Right ventricle myocardium inferior (tissue), 1 donor: Measurements from ENCODE around the gene HECW1. TPM values are rescaled to one million over a fixed set of nuclear protein-coding genes. Genes with fewer than 3 reads are reported as not detected.

Source experiments
- ATAC-seq: fragments of 200-7000 bp; cut with Tn5 transposase; one replicate; pipeline ENCODE4 v1.9.1; 2020; ENCODE audit warnings: mild to moderate bottlenecking, moderate library complexity
- DNase-seq: peaks from one replicate; pipeline ENCODE4 v3.0.0; 2021; ENCODE audit errors: missing footprints
- intact Hi-C: fragments of 100-400 bp; cut with DNase I; formaldehyde crosslinking; loops from one replicate; pipeline ENCODE4 v1.11.0; 2022
- total RNA-seq: library from RNA; stranded (reverse); fragmentation: NEBNext Ultra II Directional; extraction: Animal tissue kit (Norgen Biotek cat#: 25700); gene quantifications from one replicate; pipeline ENCODE4 v1.2.1, GENCODE V29; 2021
- donor health status: DM: no; HTN: yes; CAD: no; lungs with severe emphysema.

The HECW1 gene
- total RNA-seq, 1 donor from 2014 or later: not detected

DNA sequence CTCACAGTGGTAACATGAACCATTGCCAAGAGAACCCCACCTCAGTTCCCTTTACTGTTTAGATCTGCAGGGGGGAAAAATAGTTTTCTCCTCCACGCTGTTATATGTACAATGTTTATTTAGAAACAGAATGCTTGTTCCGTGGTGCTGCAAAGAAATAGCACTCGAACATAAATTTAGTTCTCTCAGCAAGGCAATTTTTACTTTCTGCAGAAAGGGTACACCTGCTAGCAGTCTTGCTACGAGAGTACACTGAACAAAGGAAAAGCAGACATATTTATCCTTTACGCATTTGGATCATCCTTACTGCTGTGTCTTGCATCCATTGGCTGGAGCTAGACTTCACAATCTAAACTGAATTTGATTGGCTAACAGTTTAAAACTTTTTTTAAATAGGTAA is 178.5 kb downstream of the HECW1 start:
- intact Hi-C loops: no loop called here
- no peak for DNase-seq
- no peak for ATAC-seq

DNA sequence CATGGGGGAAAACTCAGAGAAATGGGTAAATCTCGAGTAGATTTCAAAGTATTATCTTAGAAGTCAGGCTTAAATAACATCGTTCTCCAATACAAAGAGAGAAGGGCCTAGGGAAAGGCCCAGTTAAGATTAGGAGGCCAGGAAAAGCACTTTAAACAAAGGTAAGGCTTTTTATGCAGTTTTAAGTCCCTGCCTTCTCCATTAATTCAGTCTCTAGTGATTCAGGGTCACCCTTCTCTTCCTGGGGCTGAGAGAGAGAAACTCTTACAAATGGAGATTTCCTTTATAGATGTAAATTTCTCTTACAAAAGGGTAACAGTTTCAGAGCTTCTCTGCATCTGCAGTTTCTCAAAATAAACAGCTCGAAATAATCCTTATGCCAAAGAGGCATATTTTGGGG is 179.3 kb downstream of the HECW1 start:
- ATAC-seq (no peak), DNase-seq (no peak)
- intact Hi-C loops: no loop called here

DNA sequence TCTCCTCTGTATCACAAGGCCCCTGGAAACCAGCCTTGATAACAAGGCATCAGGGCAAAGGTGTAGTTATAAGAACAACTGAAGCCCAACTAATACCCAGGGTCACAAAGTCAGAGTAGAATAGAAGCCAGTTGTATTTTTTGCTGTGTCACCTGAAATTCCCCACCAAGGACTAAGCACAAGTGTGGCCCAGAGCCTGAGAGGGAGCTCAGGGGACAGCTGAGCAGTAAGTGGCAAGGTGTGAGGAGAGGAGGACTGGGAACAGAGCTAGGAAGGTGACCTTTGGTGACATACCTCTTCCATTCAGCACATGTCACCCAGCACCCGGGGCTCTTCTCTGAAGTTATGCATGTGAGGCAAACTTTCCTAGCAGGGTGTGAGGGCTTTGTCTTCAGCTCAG is 179.9 kb downstream of the HECW1 start:
- DNase-seq: no peak
- intact Hi-C loops: no loop called here
- ATAC-seq: no peak

DNA sequence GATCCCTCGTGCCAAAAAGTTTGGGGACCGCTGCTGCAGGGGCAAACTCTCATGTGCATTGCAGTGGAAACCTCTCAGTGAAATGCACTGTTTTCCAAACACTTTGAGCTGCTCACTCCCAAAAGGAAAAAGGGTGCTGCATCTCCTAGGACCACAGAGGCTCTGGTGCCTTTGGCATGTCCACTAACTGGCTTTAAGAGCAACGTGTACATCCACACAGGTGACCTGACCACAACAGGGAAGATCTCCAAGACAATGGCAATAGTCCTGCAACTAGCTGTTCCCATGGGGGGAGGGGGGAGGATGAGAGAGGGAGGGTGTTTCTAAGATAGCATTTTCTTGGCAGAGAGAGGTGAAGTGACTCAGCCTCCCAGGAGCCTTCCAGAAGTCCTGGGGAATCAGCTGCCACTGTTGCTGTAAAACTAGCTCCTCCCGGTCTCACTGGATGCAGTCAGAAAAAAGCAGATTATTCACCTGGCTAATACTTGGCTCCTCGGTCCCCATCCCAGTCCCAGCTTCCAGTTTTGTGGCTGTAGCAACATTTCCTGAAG is 181.7 kb downstream of the HECW1 start:
- DNase-seq: no peak
- intact Hi-C loops: no loop called here
- ATAC-seq: no peak

DNA sequence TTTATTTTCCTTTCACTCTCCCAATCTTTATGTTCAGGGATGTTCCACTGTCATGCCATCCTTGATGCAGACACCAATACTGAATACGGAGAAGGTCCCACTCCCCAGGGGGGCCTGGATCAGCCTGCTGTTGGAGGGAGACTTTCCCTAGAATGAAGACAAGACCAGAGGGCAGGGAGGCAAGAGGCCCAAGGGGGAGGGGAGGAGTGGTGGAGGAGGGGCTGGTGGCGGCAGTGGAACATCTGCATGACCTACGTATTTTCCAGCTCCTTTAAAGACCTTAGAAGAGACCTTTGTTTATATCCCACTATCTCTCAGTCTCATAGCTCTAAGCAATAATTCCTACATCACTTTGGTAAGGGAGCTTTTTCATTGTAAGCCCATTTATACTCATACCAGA is 183.0 kb downstream of the HECW1 start:
- ATAC-seq: no peak
- no peak for DNase-seq
- intact Hi-C loops: no loop called here

DNA sequence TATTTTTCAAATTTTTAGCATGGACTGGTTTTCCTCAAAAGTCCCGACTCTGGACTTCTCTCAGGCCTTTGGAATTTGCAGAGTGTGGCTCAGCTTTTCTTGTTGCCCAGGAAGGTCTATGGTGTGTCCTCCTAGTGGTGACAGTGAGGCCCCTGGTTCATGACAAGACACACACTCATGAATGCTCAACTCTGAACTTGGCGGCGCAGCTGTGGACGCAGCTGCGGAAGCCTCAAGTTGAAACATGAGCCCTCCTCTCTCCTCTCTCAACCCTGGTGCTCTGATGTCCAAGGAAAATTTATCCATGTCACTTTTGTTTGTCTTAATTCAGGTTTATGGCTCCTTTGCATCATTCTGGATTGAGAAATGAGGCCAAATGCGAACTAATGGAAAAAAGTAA is 183.9 kb downstream of the HECW1 start:
- intact Hi-C loops: no loop called here
- DNase-seq (no peak), ATAC-seq (no peak)

DNA sequence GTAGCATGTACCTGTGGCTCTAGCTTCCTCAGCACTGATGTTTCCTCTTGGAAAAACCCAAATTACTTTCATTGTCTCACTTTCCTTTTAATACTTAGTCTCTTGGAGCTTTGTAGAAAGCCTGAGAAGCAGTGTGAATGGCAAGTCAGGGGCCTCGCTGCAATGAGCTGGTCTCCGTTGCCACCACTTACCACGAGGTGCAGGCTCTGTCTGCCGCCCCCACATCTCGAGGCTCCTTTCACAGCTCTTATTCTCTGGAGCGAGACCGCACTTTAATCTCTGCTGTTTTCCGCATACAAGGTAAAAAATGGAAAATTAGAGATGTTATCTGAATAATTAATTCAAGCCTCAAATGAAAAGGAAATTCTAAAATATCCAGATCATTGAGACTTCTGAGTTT is 186.2 kb downstream of the HECW1 start:
- ATAC-seq: no peak
- intact Hi-C loops: no loop called here
- no peak for DNase-seq

DNA sequence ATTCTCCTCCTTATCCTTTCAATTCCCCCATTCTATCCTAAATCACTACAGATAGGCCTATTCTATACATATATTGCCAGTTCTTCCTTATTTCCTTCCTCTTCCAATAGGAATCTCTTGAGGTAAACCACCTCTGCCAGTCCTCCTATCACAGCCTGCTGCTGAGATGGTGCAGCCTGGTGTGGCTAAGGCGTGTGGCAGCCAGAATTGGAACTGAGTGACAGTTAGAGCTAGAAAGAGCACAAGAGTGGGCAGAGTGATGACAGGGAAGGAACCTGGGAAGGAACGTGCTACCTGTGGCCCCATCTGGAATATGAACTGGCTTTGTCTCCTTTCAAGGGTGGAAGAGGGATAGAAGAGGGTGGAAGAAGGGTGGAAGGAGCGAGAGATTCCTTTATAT is 187.7 kb downstream of the HECW1 start:
- DNase-seq (no peak), ATAC-seq (no peak)
- intact Hi-C loops: no loop called here

DNA sequence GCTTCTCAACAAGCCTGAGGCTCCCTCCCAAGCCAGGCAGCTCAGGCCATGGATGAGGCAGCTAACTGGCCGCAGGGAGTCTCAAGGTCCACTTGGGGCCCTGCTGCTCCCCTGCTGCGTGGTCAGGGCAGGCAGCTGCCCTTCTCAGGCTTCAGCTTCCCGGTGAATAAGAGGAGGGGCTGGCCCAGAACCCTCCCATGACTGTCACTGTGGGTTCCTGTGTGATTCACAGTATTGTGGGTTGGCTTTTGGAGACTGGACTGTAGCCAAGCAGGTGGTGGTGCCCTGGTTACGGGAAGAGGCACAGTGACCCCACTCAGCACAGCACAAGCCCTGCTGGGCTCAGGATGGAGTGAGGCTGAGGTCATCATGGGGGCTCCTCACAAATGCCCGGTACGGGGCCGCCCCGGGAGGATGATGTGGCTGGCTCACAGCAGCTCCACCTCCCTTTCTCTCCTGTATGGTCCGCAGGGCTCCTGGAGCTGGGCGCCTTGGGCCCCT is 189.8 kb downstream of the HECW1 start:
- no peak for DNase-seq
- ATAC-seq: no peak
- intact Hi-C loops: no loop called here

DNA sequence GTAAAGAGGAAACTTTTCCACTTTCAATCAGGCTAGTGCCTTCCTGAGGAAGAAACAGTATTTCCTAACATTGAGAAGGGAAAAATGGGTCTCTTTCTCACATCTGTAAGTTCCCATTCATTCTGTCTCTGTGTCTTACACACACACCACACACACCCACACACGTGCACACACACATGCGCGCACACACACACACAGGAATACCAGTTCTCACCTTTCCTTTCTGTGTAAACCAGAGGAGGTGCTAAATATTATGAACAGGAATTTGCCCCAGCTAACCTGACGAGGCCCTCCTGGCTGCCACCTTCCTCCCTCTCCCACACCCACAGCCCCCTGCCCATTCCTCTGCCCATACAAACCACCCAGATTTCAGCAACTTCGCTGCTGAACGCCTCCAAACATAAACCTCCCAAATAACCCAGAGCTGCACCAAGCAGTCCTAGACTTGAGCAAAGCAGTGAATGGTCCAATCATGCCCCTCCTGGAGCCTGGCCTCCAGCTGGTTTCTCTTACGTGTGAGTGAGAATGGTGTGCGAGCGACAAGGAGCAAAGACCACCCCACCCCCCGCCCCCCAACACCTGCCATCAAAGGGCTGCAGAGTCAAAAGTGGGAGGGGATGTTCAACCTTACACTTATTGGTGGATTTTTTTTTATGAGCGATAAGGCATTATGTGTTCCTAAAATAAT is 190.5 kb downstream of the HECW1 start:
- no peak for DNase-seq
- intact Hi-C loops: no loop called here

DNA sequence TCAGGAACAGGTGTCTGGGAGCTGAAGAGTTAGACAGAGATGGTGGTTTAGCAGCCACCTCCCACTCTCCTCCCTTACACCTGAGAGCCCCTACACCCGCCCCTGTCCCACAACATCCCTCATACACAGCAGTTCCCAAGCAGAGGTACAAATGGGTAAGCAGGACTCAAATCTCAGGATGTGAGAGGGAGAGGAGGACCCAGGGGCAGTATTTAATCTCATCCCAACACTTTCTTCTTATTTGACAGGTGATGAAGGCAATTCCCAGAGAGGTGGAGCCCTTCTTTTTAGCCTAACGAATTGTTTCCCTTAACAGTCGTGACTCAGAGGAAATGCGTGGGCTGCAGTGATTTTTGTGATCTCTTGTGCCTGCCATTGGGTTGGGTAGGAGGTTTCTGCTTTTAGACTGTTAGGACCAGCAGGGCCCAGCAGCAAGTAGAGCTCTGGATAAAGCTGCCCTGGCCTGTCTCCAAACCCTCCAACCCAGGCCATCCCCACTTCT is 191.3 kb downstream of the HECW1 start:
- ATAC-seq (no peak), DNase-seq (no peak)
- intact Hi-C loops: no loop called here

More for the DNA sequence above, 190.5 kb downstream of the HECW1 start:
- ATAC-seq: no peak

DNA sequence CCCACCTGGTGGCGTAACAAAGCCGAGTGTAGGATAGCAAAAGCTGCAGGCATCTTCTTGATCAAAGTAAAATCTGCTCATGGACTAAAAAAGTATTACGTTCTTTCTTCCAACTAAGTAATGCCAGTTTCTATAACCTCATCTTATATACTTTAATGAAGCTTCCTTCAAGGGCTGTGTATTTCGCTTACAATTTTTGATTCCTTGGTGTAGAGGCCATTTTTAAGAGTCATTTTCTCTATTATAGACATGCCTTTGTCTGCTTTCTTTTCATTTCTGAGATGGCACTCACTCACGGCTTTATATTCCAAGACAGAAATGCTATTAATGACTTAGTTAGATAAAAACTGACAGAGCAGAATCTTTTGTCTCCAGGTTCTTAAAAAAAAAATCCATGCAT is 194.0 kb downstream of the HECW1 start:
- DNase-seq (no peak), ATAC-seq (no peak)
- intact Hi-C loops: no loop called here

DNA sequence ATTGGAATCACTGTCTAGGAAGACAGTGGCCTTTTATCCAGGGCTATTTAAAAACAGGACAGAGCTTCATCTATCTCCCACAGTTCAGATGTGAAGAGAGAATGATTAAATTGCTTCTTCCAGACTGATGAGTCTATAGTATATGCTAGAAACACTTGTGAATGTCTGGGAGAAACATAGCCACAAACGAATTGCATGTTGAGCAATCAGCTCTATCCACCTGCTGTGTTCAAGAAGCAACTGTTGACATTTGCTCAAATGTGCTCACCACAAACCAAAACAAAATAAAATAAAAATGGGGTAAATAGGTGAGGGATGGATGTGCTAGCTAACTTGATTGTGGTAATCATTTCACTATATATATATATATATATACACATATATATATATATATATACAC is 195.1 kb downstream of the HECW1 start:
- DNase-seq: no peak
- intact Hi-C loops: no loop called here
- ATAC-seq: no peak

DNA sequence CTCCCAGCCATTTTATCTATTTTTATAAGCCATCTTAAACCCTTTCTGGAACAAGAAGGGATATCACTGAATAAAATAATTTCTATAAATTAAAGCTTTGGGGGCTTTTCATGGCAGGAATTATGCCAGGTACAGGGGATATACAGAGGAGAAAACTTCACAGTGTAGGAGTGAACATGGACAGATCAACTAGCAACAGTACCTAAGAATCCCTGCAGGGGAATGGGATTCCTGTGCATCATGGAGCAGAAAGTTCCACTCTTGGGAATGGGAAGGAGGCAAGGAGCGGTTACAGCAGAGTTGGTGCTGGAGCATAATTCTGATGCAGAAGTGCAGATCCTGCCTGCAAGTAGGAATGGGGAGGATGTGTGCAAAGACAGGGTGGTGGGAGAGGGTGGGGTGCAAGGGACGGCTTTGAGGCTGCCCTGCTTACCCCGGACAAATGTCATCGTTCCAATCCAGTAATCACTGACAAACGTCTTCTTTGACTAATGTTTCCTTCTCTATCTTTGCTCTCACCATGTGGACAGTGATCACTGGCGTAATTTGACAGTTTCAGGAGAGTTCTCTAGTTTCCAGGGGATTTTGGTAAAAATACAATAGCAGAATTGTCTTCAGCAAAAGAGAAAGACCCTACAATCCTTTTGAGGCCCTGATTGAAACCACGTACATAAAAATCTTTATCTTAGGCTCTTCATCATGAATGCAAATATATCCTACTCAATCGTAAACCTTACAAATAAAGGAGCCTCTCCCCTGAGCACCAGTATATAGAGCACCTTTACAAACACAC is 196.7 kb downstream of the HECW1 start:
- DNase-seq: no peak
- ATAC-seq: no peak
- intact Hi-C loops: no loop called here

DNA sequence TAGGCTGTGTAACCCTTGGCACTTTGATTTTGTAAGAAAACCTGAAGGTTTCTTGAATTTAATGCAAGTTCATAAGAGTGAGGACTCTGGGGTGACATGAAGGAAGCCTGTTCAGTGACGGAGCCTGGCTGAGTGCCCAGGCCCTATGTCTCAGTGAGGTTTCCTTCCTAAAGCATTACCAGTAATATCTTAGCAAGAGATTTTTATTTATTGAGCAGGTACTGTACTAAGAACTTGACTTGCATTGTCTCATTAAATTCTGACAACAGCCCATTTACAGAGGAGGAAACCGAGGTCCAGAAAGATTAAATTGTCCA is 197.2 kb downstream of the HECW1 start:
- ATAC-seq: no peak
- DNase-seq: no peak
- intact Hi-C loops: no loop called here

DNA sequence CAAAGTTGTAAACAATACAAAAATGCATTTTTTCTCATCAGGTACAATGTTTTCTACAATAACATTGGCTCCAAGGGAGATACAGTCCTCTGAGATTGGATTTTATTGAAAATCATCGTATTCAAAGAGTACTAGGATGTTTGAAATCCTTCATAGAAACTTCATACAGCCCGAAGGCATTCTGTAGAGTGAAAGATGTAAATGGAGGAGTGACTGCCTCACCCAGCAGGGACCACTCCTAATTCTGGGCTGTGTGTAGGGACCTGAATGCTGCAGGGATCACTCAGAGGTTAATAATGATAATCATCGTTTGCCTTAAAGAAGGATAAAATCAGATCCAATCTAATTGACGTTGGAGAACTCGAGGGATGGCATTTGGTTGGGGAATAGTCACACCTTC is 198.6 kb downstream of the HECW1 start:
- no peak for ATAC-seq
- no peak for DNase-seq
- intact Hi-C loops: no loop called here

DNA sequence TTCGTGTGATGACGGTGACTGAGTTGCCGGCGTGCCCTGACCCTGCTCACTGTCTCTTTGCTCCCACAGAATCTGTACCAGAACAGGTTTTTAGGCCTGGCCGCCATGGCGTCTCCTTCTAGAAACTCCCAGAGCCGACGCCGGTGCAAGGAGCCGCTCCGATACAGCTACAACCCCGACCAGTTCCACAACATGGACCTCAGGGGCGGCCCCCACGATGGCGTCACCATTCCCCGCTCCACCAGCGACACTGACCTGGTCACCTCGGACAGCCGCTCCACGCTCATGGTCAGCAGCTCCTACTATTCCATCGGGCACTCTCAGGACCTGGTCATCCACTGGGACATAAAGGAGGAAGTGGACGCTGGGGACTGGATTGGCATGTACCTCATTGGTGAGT is 199.2 kb downstream of the HECW1 start:
- intact Hi-C loops: no loop called here

DNA sequence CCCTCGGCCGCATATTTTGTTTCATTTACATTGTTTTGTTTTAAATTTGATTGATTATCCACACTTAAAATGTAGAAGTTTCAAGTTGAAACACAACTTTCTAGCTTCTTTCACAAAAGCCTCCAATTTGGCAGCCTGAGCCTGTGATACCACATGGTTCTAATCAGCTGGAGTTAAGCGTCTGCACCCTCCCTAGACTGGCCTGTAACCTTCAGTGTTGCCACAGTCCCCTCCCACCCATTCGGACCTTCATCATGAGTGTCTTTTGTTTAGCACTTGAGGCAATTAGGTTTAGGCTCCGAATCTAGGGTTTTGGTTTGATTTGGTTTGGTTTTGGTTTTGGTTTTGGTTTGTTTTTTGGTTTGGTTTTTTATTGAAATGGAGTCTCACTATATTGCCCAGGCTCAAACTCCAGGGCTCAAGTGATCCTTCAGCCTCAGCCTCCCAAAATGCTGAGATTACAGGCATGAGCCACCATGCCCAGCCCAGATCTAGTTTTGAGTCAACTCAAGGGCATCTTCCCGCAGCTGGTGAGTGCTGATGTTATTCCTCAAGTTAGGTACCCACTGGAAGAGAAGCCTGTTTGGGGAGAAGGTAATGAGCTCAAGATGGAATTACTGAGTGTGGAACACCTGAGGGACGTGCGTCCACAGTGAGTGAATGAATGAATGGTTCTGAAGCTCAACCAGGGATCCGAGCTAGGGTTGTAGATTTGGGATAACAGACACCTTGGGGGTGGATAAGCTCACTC is 201.4 kb downstream of the HECW1 start:
- DNase-seq (no peak), ATAC-seq (no peak)
- intact Hi-C loops: no loop called here

More for the DNA sequence above, 199.2 kb downstream of the HECW1 start:
- ATAC-seq (no peak), DNase-seq (no peak)

DNA sequence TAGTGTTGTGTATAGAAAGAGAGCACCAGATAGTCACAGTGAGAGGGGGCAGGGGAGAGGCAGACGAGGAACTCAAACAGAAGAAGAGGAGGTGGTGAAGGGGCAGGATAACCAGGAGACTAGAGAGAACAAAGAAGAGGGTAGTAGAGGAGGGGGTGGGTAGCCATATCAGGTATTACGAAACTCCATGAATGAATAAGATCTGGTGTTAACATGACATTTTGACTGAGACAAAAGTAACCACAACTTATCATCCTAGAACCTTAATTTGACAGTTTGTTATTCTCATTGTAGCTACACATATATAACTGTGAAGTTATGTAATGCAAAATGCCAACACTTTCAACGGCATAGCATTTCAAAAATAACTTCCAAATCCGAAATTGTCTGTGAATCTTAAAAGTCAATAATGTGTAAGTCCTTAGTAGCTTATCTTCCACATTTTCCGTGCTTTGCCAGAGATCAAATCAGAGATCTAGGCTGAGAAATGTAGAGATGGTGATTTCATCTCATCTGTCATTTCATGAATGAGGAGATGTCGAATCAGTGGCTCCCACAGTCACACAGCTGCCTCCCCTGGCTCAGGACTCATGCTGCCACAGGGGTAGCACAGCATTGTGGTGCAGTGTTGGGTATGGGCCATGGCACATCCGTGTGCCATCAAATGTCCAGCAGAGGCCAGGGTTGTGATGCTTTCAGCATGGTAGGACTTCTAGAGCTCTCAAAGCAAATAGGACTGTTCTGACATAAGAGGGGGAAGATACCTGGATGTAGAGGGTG is 202.1 kb downstream of the HECW1 start:
- ATAC-seq (no peak), DNase-seq (no peak)
- intact Hi-C loops: no loop called here
